HL-60 (cell line): Measurements from ENCODE around the gene TAF1B.

Source experiments
- CTCF ChIP-seq: IDR thresholded peaks from one replicate; pipeline ENCODE4 v1.5.1; 2011; ENCODE audit warnings: low read length, control low read depth, inconsistent platforms; ENCODE audit not compliant: insufficient read depth
- GABPA ChIP-seq: IDR thresholded peaks from 2 replicates; pipeline ENCODE4 v1.6.1; 2012; ENCODE audit warnings: low read depth
- POLR2AphosphoS5 ChIP-seq: IDR thresholded peaks from 2 replicates; pipeline ENCODE4 v1.6.1; 2012; ENCODE audit warnings: low read depth
- REST ChIP-seq: IDR thresholded peaks from 2 replicates; pipeline ENCODE4 v1.6.1; 2012; ENCODE audit warnings: low read depth; ENCODE audit not compliant: insufficient replicate concordance
- SPI1 ChIP-seq: IDR thresholded peaks from 2 replicates; pipeline ENCODE4 v1.6.1; 2012; ENCODE audit warnings: low read depth, mild to moderate bottlenecking, borderline replicate concordance

- TF ChIP-seq SPI1 (no peak), CTCF (no peak), POLR2AphosphoS5 (no peak), GABPA (no peak), REST (no peak)
Observed at GRCh38 chr2:9959262-9959661, 116.0 kb downstream of the TAF1B start.
